Panc1 (cell line): ENCODE data around the gene TMEM123. TPM values are rescaled to one million over a fixed set of nuclear protein-coding genes. Genes with fewer than 3 reads are reported as not detected.

Experiments
- ATAC-seq: fragments of 200-7000 bp; cut with Tn5 transposase; 2 replicates; pipeline ENCODE4 v1.9.1; 2020; ENCODE audit warnings: mild to moderate bottlenecking, moderate library complexity
- BruUV-seq: library from RNA; stranded (reverse); fragments of 400-500 nt; replicated peaks from 2 replicates; lab custom pipeline; 2021; lab: Mats Ljungman, UMichigan
- CTCF ChIA-PET: fragments of 300-600 bp; sonication (Branson Sonifier 250); formaldehyde crosslinking; loops from one replicate; lab custom pipeline; 2022; ENCODE audit warnings: antibody characterized with exemption; lab: Charles Lee
- POLR2A ChIA-PET: fragments of 300-600 bp; sonication (Branson Sonifier 250); formaldehyde crosslinking; loops from one replicate; lab custom pipeline; 2022; ENCODE audit warnings: antibody characterized with exemption; lab: Charles Lee
- DNase-seq: peaks from one replicate; pipeline ENCODE4 v3.0.0-alpha.2; 2010; ENCODE audit warnings: low read depth, low spot score
- H3K27ac ChIP-seq: 2 replicates; pipeline ENCODE4 v1.5.1; 2011; ENCODE audit warnings: mild to moderate bottlenecking, low read length, inconsistent platforms
- H3K27me3 ChIP-seq: fragments of 200-500 bp; sonication (Bioruptor generic); 2 replicates; pipeline ENCODE4 v1.6.0; 2014; ENCODE audit warnings: low read length, inconsistent platforms; ENCODE audit not compliant: control insufficient read depth, insufficient read depth
- H3K36me3 ChIP-seq: fragments of 200-500 bp; sonication (Bioruptor generic); 2 replicates; pipeline ENCODE4 v1.5.1; 2014; ENCODE audit warnings: inconsistent platforms, mild to moderate bottlenecking, low read length, moderate library complexity; ENCODE audit not compliant: control insufficient read depth, insufficient read depth
- H3K4me1 ChIP-seq: 2 replicates; pipeline ENCODE4 v1.5.1; 2011; ENCODE audit warnings: inconsistent platforms, mild to moderate bottlenecking, low read length, moderate library complexity; ENCODE audit not compliant: control insufficient read depth, insufficient read depth
- H3K4me3 ChIP-seq, 2 experiments: 2 replicates each; pipeline ENCODE4 v1.5.1; 2011 to 2012; ENCODE audit warnings: low read depth in 2 of 2, low read length in 2 of 2, mild to moderate bottlenecking in 2 of 2, inconsistent platforms in 1 of 2, moderate library complexity in 1 of 2
- H3K9me3 ChIP-seq: fragments of 200-500 bp; sonication (Bioruptor generic); 2 replicates; pipeline ENCODE4 v1.5.1; 2014; ENCODE audit warnings: low read depth, mild to moderate bottlenecking, inconsistent platforms, low read length, moderate library complexity; ENCODE audit not compliant: control insufficient read depth, insufficient read depth
- CTCF ChIP-seq: fragments of 450-650 bp; IDR thresholded peaks from 2 replicates; pipeline ENCODE4 v1.5.1; 2017; ENCODE audit warnings: mild to moderate bottlenecking
- POLR2AphosphoS5 ChIP-seq: IDR thresholded peaks from 2 replicates; pipeline ENCODE4 v1.6.1; 2012; ENCODE audit warnings: mild to moderate bottlenecking, low read depth, low read length, moderate library complexity
- SIN3A ChIP-seq: IDR thresholded peaks from 2 replicates; pipeline ENCODE4 v1.6.1; 2012; ENCODE audit warnings: low read depth, mild to moderate bottlenecking, low read length, moderate library complexity, borderline replicate concordance; ENCODE audit not compliant: insufficient read depth
- TCF7L2 ChIP-seq: IDR thresholded peaks from 2 replicates; pipeline ENCODE4 v1.6.1; 2011; ENCODE audit warnings: mild to moderate bottlenecking, low read depth, low read length, inconsistent platforms
- in situ Hi-C: cut with HindIII; loops from 2 replicates; pipeline ENCODE4 v1.10.0; 2016; ENCODE audit warnings: low sequenced_read_pairs, low pct_unique_long_range_greater_than_20kb
- intact Hi-C: fragments of 100-400 bp; cut with micrococcal nuclease; formaldehyde crosslinking; loops from one replicate; pipeline ENCODE4 v1.10.0; 2022; ENCODE audit not compliant: unreplicated experiment
- total RNA-seq: library from RNA; stranded (reverse); gene quantifications from one replicate; pipeline ENCODE4 v1.2.1, GENCODE V29; 2021; ENCODE audit not compliant: unreplicated experiment
- TF ChIP-seq, protein P1 (sequence below), 2 experiments: IDR thresholded peaks; 2 replicates each; pipeline ENCODE4 v1.6.1; 2011 to 2012; ENCODE audit warnings: low read depth in 2 of 2, control low read depth in 1 of 2, low read length in 1 of 2, mild to moderate bottlenecking in 1 of 2, moderate library complexity in 1 of 2; ENCODE audit not compliant: insufficient read depth in 1 of 2

Gene TMEM123
- total RNA-seq, 1 experiment from 2014 or later, result 383 TPM

- ATAC-seq (no peak), DNase-seq (no peak)
- H3K4me3 ChIP-seq, result no peak overlapping the region
- no TSS peak for BruUV-seq
- CTCF ChIA-PET, result no interaction called here
- in situ Hi-C loops, result no loop called here
- no peak for TF ChIP-seq CTCF
- TF ChIP-seq SIN3A, result no peak
- TF ChIP-seq POLR2AphosphoS5, result no peak
- no peak for TF ChIP-seq TCF7L2
- TF ChIP-seq, protein P1, sequence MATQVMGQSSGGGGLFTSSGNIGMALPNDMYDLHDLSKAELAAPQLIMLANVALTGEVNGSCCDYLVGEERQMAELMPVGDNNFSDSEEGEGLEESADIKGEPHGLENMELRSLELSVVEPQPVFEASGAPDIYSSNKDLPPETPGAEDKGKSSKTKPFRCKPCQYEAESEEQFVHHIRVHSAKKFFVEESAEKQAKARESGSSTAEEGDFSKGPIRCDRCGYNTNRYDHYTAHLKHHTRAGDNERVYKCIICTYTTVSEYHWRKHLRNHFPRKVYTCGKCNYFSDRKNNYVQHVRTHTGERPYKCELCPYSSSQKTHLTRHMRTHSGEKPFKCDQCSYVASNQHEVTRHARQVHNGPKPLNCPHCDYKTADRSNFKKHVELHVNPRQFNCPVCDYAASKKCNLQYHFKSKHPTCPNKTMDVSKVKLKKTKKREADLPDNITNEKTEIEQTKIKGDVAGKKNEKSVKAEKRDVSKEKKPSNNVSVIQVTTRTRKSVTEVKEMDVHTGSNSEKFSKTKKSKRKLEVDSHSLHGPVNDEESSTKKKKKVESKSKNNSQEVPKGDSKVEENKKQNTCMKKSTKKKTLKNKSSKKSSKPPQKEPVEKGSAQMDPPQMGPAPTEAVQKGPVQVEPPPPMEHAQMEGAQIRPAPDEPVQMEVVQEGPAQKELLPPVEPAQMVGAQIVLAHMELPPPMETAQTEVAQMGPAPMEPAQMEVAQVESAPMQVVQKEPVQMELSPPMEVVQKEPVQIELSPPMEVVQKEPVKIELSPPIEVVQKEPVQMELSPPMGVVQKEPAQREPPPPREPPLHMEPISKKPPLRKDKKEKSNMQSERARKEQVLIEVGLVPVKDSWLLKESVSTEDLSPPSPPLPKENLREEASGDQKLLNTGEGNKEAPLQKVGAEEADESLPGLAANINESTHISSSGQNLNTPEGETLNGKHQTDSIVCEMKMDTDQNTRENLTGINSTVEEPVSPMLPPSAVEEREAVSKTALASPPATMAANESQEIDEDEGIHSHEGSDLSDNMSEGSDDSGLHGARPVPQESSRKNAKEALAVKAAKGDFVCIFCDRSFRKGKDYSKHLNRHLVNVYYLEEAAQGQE (IDR thresholded peaks at IDR 0.05; ENCODE audit: insufficient read depth in 1 of 2, low read depth in 2 of 2, low read length in 1 of 2), result no peak
- POLR2A ChIA-PET, result no interaction called here
- H3K36me3 ChIP-seq, result no peaks in the 10 kb centered on the region
- H3K27me3 ChIP-seq, result no peaks in the 10 kb centered on the region
- intact Hi-C loops, result loop anchor here (5.0 kb wide), 2 partner anchors 38 to 198 kb away; partner anchors contain the start of gene TMEM123
- peaks cover 24% of the 10 kb centered on the region for H3K4me1 ChIP-seq
- no peaks in the 10 kb centered on the region for H3K9me3 ChIP-seq
- no peak overlapping the region; the same call in 1 of the 2 replicates for H3K27ac ChIP-seq
These were observed 38.0 kb downstream of the TMEM123 start for GRCh38 chr11:102414559-102414958.

DNA sequence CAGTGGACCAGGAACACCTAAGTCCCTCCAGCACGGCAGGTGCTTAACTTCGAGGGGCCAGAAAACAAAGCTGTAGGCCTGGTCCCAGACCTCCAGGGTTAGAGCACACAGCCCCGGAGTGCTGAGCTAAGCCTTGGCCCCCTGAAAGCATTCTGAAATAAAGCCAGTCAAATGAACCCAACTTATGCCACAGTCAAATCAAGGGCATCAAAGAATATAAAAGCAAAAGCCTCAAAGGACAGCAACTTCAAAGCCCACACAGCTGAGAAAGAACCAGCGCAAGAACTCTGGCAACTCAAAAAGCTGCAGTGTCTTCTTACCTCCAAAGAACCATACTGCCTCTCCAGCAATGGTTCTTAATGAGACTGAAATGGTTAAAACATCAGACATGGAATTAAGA lies 39.1 kb downstream of the TMEM123 start:
- in situ Hi-C loops, result no loop called here
- TF ChIP-seq SIN3A (no peak), POLR2AphosphoS5 (no peak), CTCF (no peak), TCF7L2 (no peak)
- TF ChIP-seq, protein P1 (IDR thresholded peaks at IDR 0.05; ENCODE audit: insufficient read depth in 1 of 2, low read depth in 2 of 2, low read length in 1 of 2), result no peak
- no peaks in the 10 kb centered on the region for H3K9me3 ChIP-seq
- ChIA-PET POLR2A (no interaction called here), CTCF (interaction anchor here (0.6 kb wide), 1 partner anchor 65 kb away, joined by 3 read pairs; no protein-coding TSS in a partner anchor)
- no TSS peak for BruUV-seq
- H3K27ac ChIP-seq, result no peak overlapping the region
- H3K4me1 ChIP-seq, result peaks cover 27% of the 10 kb centered on the region
- H3K27me3 ChIP-seq, result no peaks in the 10 kb centered on the region
- no peak overlapping the region for H3K4me3 ChIP-seq
- H3K36me3 ChIP-seq, result 0 out of 2 replicates have a peak, but pooled peaks cover 3% of the 10 kb centered on the region
- intact Hi-C loops, result loop anchor here (5.0 kb wide), 2 partner anchors 39 to 199 kb away; partner anchors contain the start of gene TMEM123
- ATAC-seq (no peak), DNase-seq (no peak)
